AG09309 (cell line): ENCODE results near the gene CAPN1.
A peak's percentile ranks its signal among the peaks of the same experiment; 100 is the strongest.

ENCODE experiments used
- DNase-seq: peaks from one replicate; pipeline ENCODE4 v3.0.0-alpha.2; 2010; ENCODE audit warnings: low read depth
- H3K4me3 ChIP-seq: 2 replicates; pipeline ENCODE4 v1.5.1; 2011; ENCODE audit warnings: mild to moderate bottlenecking, low read depth, low read length, moderate library complexity; ENCODE audit not compliant: control insufficient read depth
- CTCF ChIP-seq: IDR thresholded peaks from 2 replicates; pipeline ENCODE4 v1.5.1; 2011; ENCODE audit warnings: mild to moderate bottlenecking, low read depth, low read length, inconsistent platforms; ENCODE audit not compliant: insufficient read depth, control insufficient read depth; ENCODE audit errors: missing control alignments

The CAPN1 gene

DNA sequence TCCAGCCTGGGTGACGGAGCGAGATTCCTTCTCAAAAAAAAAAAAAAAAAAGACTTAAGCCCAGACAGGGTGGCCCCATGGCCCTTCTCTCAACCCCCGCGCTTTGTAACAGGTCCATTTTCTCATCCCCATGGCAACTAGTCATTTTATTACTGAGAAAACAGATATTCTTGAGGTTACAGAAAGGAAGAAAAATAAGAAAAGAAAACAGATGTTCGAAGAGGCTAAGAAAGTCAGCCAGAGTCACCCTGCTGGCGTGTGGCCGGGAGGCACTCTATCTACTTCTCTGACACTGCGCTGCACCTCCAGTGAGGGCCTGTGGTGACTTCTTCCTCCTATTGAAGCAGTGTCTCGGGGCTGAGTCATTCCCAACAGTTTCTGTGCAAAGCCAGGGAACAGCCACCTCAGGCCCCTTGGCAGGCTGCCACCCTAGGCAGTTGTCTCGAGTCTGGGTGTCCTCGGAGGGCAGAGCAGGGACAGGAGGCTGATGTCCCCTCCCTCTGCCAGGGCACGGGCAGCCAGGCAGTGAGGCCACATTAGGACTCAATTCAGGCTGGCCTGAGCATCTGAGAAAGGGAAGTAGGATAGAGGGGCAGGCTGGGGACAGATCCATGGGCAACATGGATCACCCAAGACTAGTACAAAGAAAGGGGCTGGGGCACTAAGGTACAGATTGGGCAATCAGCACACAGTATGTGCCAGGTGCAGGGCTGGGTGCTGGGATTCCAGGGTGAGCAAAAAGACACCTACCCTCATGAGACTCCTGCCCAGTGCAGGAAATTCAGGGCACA lies 31.0 kb upstream of the CAPN1 start:
- no peak overlapping the region for H3K4me3 ChIP-seq
- TF ChIP-seq CTCF, result no peak
- peak; percentile 44 for DNase-seq

DNA sequence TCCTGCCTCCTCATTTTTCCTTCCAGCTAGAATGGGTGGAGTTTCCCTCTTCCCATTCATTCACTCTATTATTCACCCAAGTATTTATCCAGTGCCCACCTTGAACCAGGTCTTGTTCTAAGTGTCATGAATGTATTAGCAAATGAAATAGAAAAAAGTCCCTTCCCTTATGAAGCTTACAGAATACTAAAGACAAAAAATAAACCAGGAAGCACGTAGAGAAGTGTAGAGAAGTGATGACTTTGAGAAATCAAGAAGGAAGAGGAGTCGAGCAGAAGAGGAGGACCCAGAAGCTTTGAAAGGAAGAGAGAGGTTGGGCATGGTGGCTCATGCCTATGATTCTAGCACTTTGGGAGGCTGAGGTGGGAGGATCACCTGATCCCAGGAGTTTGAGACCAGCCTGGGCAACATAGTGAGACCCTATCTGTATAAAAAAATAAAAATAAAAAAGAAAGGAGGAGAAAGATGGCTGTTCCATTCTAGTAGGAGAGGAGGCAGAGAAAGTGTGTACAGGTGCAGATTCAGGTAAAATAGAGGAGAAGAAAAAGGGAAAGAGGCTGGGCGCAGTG lies 30.3 kb upstream of the CAPN1 start:
- no peak overlapping the region for H3K4me3 ChIP-seq
- TF ChIP-seq CTCF, result no peak
- no peak for DNase-seq

GRCh38 chr11:65152122-65152521 lies 29.6 kb upstream of the CAPN1 start:
- DNase-seq, result no peak
- no peak overlapping the region for H3K4me3 ChIP-seq
- TF ChIP-seq CTCF, result no peak

- no peak for TF ChIP-seq CTCF
- no peak for DNase-seq
- H3K4me3 ChIP-seq, result no peak overlapping the region
Observed at GRCh38 chr11:65156256-65156655, 25.5 kb upstream of the CAPN1 start.

- no peak overlapping the region for H3K4me3 ChIP-seq
- no peak for TF ChIP-seq CTCF
Observed at GRCh38 chr11:65156926-65157325, 24.8 kb upstream of the CAPN1 start.

DNA sequence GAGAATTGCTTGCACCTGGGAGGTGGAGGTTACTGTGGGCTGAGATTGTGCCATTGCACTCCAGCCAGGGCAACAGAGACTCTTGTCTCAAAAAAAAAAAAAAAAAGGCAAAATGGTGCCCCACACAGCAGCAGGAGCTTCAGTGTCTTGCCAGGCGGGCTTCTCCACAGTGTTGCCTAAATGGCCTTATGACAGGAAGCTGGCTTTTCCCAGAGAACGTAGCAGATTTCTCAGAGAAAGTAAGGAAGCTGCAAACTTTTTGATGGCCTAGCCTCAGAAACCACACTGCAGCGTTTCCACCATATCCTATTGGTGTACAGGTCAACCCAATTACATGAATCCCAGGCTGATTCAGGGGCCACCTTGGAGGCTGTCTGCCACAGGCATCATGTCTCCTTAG lies 24.4 kb upstream of the CAPN1 start:
- DNase-seq, result no peak
- no peak for TF ChIP-seq CTCF
- no peak overlapping the region for H3K4me3 ChIP-seq

More at GRCh38 chr11:65156926-65157325, 24.8 kb upstream of the CAPN1 start:
- DNase-seq, result no peak
